Measurements from ENCODE around the gene R3HDM2. TPM values are rescaled to one million over a fixed set of nuclear protein-coding genes. Genes with fewer than 3 reads are reported as not detected.
A peak's percentile ranks its signal among the peaks of the same experiment; 100 is the strongest.

R3HDM2 gene
- total RNA-seq, 1 experiment from 2014 or later = 45.4 TPM

- no peaks in the 10 kb centered on the region for H3K79me2 ChIP-seq (ENCODE audit: insufficient read depth, low read length)
- no peak overlapping the region for H3K4me3 ChIP-seq (replicated peaks in 1 of 2; ENCODE audit: low read depth in 1 of 2, low read length in 2 of 2)
- CTCF ChIA-PET = interaction anchor here (1.1 to 2.7 kb wide), 5 partner anchors 8 to 156 kb away, joined by 3 to 11 read pairs (median 4); partner anchors contain the start of gene INHBE
- H3K9me3 ChIP-seq (ENCODE audit: control insufficient read depth in 1 of 2, insufficient read depth in 1 of 2, low read depth in 1 of 2, low read length in 2 of 2) = no peaks in the 10 kb centered on the region
- no peak overlapping the region for H3K9ac ChIP-seq (ENCODE audit: low read length)
- peaks cover 0 to 2% of the 10 kb centered on the region in 2 experiments; a peak in 1 of 4 replicates for H3K36me3 ChIP-seq (ENCODE audit: control insufficient read depth in 1 of 2, insufficient read depth in 2 of 2, low read length in 2 of 2)
- RAD21 ChIA-PET (ENCODE audit: low non-redundant PET in 1 of 2, low total read pairs in 2 of 2, uncharacterized antibody in 2 of 2, unreplicated experiment in 2 of 2) = no interaction called here
- no peaks in the 10 kb centered on the region for H3K9me2 ChIP-seq (ENCODE audit: insufficient read depth)
- POLR2A ChIA-PET = interaction anchor here (0.5 to 1.7 kb wide), 3 partner anchors 8 to 86 kb away, joined by 3 to 4 read pairs (median 3); no protein-coding TSS in a partner anchor
- no peak overlapping the region for H2AFZ ChIP-seq (ENCODE audit: low read depth, low read length, poor library complexity, severe bottlenecking)
- no peak for TF ChIP-seq YY1 (IDR thresholded peaks at IDR 0.05; ENCODE audit: extremely low read depth, insufficient replicate concordance, low read depth, low read length)
- no peak for TF ChIP-seq MAX (IDR thresholded peaks at IDR 0.05)
- no peak for TF ChIP-seq CEBPB (IDR thresholded peaks at IDR 0.05; ENCODE audit: low read depth)
- TF ChIP-seq REST (IDR thresholded peaks at IDR 0.05; ENCODE audit: low read depth) = no peak
- no peak for TF ChIP-seq FOSL1 (IDR thresholded peaks at IDR 0.05; ENCODE audit: low read depth)
- no peak for TF ChIP-seq CBX3 (IDR thresholded peaks at IDR 0.05; ENCODE audit: low read depth)
- TF ChIP-seq SP1 (IDR thresholded peaks at IDR 0.05; ENCODE audit: low read depth) = no peak
- TF ChIP-seq ZFX (IDR thresholded peaks at IDR 0.05) = no peak
- TF ChIP-seq TCF7L2 (IDR thresholded peaks at IDR 0.05; ENCODE audit: borderline replicate concordance, extremely low read depth, insufficient read depth, insufficient read length) = no peak
- no peak for TF ChIP-seq SRF (IDR thresholded peaks at IDR 0.05; ENCODE audit: low read depth)
- TF ChIP-seq ZBTB33 (IDR thresholded peaks at IDR 0.05; ENCODE audit: extremely low read depth, insufficient replicate concordance, low read length) = no peak
- no peak for TF ChIP-seq EZH2 (IDR thresholded peaks at IDR 0.05)
- no peak for TF ChIP-seq POLR2AphosphoS5 (IDR thresholded peaks at IDR 0.05; ENCODE audit: low read depth, low read length)
- no peak for TF ChIP-seq ATF3 (IDR thresholded peaks at IDR 0.05)
- BruUV-seq (replicated peaks) = no TSS peak
- H3K27ac ChIP-seq (ENCODE audit: low read depth, low read length) = no peak overlapping the region
- peak; percentile 60; the same call in 1 of the 2 replicates for ATAC-seq
- no peaks in the 10 kb centered on the region for H4K20me1 ChIP-seq (ENCODE audit: insufficient read depth)
- H3K4me1 ChIP-seq (ENCODE audit: control insufficient read depth in 1 of 2, insufficient read depth in 2 of 2, low read length in 2 of 2) = peaks cover 14 to 15% of the 10 kb centered on the region in 2 experiments
- H3K27me3 ChIP-seq (ENCODE audit: insufficient read depth, low read length) = no peaks in the 10 kb centered on the region
- intact Hi-C loops (cut with micrococcal nuclease) = no loop called here
- no peak for DNase-seq (ENCODE audit: low read depth, low spot score)
- peak overlapping the region; percentile 22 for H3K4me2 ChIP-seq (ENCODE audit: low read length)
These were observed 131.3 kb downstream of the R3HDM2 start for GRCh38 chr12:57299514-57300016.

All from HCT116 (cell line).